Prostate gland (tissue), 2 donors: ENCODE results near the gene NEURL1.

Experiments
- POLR2AphosphoS5 ChIP-seq: sonication (generic); formaldehyde crosslinking; IDR thresholded peaks from one replicate; pipeline ENCODE4 v1.6.1; 2017; ENCODE audit warnings: antibody characterized with exemption
- TF ChIP-seq, protein P1 (sequence below), 4 experiments: fragments of 200-600 bp in 2 of 4; fragments of 450-650 bp in 2 of 4; sonication (generic) in 2 of 4; IDR thresholded peaks; 1 replicate in 3 of 4; 2 replicates in 1 of 4; pipeline ENCODE4 v1.5.1; 2016 to 2019; ENCODE audit warnings: antibody characterized with exemption in 4 of 4, mild to moderate bottlenecking in 2 of 4, moderate library complexity in 2 of 4

- TF ChIP-seq, protein P1, sequence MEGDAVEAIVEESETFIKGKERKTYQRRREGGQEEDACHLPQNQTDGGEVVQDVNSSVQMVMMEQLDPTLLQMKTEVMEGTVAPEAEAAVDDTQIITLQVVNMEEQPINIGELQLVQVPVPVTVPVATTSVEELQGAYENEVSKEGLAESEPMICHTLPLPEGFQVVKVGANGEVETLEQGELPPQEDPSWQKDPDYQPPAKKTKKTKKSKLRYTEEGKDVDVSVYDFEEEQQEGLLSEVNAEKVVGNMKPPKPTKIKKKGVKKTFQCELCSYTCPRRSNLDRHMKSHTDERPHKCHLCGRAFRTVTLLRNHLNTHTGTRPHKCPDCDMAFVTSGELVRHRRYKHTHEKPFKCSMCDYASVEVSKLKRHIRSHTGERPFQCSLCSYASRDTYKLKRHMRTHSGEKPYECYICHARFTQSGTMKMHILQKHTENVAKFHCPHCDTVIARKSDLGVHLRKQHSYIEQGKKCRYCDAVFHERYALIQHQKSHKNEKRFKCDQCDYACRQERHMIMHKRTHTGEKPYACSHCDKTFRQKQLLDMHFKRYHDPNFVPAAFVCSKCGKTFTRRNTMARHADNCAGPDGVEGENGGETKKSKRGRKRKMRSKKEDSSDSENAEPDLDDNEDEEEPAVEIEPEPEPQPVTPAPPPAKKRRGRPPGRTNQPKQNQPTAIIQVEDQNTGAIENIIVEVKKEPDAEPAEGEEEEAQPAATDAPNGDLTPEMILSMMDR (IDR thresholded peaks at IDR 0.05), result peak in 2 of 4 experiments; percentile 23 to 45
- TF ChIP-seq POLR2AphosphoS5, result no peak
Observed at GRCh38 chr10:103564776-103565520, 71.4 kb downstream of the NEURL1 start.
